Ovary (tissue), 9 donors: ENCODE data around the gene TMEM252. TPM values are rescaled to one million over a fixed set of nuclear protein-coding genes. Genes with fewer than 3 reads are reported as not detected.

Experiments
- DNase-seq, 5 donors: peaks; one replicate each; pipeline ENCODE4 v3.0.0-alpha.2; 2019 to 2020
- H3K27ac ChIP-seq, 2 donors: fragments of 200-600 bp; one replicate each; pipeline versions ENCODE4 v1.5.1 to v1.8.0; 2019 to 2022
- H3K27me3 ChIP-seq: fragments of 200-600 bp; one replicate; pipeline ENCODE4 v1.8.0; 2022
- H3K36me3 ChIP-seq: fragments of 200-600 bp; sonication (generic); one replicate; pipeline ENCODE4 v1.5.1; 2019
- H3K4me1 ChIP-seq: one replicate; pipeline ENCODE4 v1.8.1; 2013; ENCODE audit warnings: mild to moderate bottlenecking, moderate library complexity; ENCODE audit not compliant: insufficient read depth
- H3K4me3 ChIP-seq: fragments of 200-600 bp; sonication (generic); one replicate; pipeline ENCODE4 v1.5.1; 2017
- H3K9me3 ChIP-seq, 2 donors: fragments of 200-600 bp in 1 of 2; sonication (generic) in 1 of 2; one replicate each; pipeline versions ENCODE4 v1.5.1 to v1.8.1; 2013 to 2019; ENCODE audit warnings: mild to moderate bottlenecking in 1 of 2, moderate library complexity in 1 of 2
- CTCF ChIP-seq, 3 donors: fragments of 450-650 bp in 2 of 3; fragments of 200-600 bp in 1 of 3; IDR thresholded peaks; one replicate each; pipeline versions ENCODE4 v1.5.1 to v1.8.0; 2016 to 2022; ENCODE audit warnings: antibody characterized with exemption in 3 of 3, mild to moderate bottlenecking in 1 of 3
- EP300 ChIP-seq: sonication (generic); formaldehyde crosslinking; IDR thresholded peaks from one replicate; pipeline ENCODE4 v1.6.1; 2017; ENCODE audit warnings: antibody characterized with exemption
- POLR2A ChIP-seq: fragments of 450-650 bp; IDR thresholded peaks from one replicate; pipeline ENCODE4 v1.6.1; 2017; ENCODE audit warnings: antibody characterized with exemption, mild to moderate bottlenecking, moderate library complexity
- WGBS, 3 donors: extraction: QIAGEN DNeasy Blood & Tissue Kit in 1 of 3; methylation state at CpG; one replicate each; pipeline versions ENCODE4 v1.1.5 to v1.1.7; 2013 to 2017; 5-methylcytosine and 5-hydroxymethylcytosine counted together
- intact Hi-C, 4 donors: fragments of 100-400 bp; cut with DNase I; formaldehyde crosslinking; loops; one replicate each; pipeline versions ENCODE4 v1.11.0 to v1.15.1; 2022 to 2023
- polyA plus RNA-seq, 2 donors: library from polyadenylated mRNA; stranded (reverse); fragments of 200-250 nt in 1 of 2; fragments of 350-450 nt in 1 of 2; fragmentation: Illumina TruSeq in 1 of 2; extraction: RNeasy Lipid Tissue Mini Kit (QIAGEN cat#74804) in 1 of 2; gene quantifications; one replicate each; pipeline ENCODE4 v1.2.3, GENCODE V29; 2013 to 2014
- total RNA-seq, 7 donors: library from RNA; depleted of rRNA in 2 of 7; stranded (reverse); fragments of >200 nt in 2 of 7; fragmentation: NEBNext Ultra II Directional in 3 of 7; extraction: Animal tissue kit (Norgen Biotek cat#: 25700) in 3 of 7; gene quantifications; one replicate each; pipeline versions ENCODE4 v1.1.0 to v1.2.4, GENCODE V29; 2016 to 2023
- donor health status: DM: no; HTN: no; CAD: no; lungs with moderate emphysema.
- donor health status: DM: no; HTN: no; CAD: no.
- donor health status: Bipolar disorder and iron deficiency.
- donor health status: DM: yes; HTN: yes; CAD: no.
- donor health status: DM: no; HTN: no; CAD: no.
- donor health status: DM: yes; HTN: yes; CAD: no.

The TMEM252 gene
- total and polyA plus RNA-seq, 9 donors: 0.24 TPM; not detected in 8

- H3K4me1 ChIP-seq: no peaks in the 10 kb centered on the region
These were observed 33.4 kb downstream of the TMEM252 start for GRCh38 chr9:68507130-68507805.

GRCh38 chr9:68506551-68506950 is 34.1 kb downstream of the TMEM252 start:
- WGBS, 3 donors: 90 to 91% (median 90%) methylated on average over 1 of the region's 1 CpG
- TF ChIP-seq EP300 (no peak), CTCF (IDR thresholded peaks at IDR 0.05) (no peak), POLR2A (no peak)
- Histone ChIP-seq H3K4me3 (no peak overlapping the region), H3K9me3 (no peaks in the 10 kb centered on the region), H3K4me1 (no peaks in the 10 kb centered on the region), H3K27me3 (no peaks in the 10 kb centered on the region), H3K27ac (no peak overlapping the region), H3K36me3 (no peaks in the 10 kb centered on the region)
- intact Hi-C loops: loop anchor here in 1 of 4 donors (5.0 kb wide), 1 partner anchor 149 kb away; the partner anchor contains the start of gene PGM5
- DNase-seq: no peak

More at GRCh38 chr9:68507130-68507805, 33.4 kb downstream of the TMEM252 start:
- intact Hi-C loops: loop anchor here in 1 of 4 donors (5.0 kb wide), 1 partner anchor 150 kb away; the partner anchor contains the start of gene PGM5
- Histone ChIP-seq H3K4me3 (no peak overlapping the region), H3K9me3 (no peaks in the 10 kb centered on the region), H3K27ac (no peak overlapping the region), H3K36me3 (no peaks in the 10 kb centered on the region), H3K27me3 (no peaks in the 10 kb centered on the region)
- TF ChIP-seq CTCF (IDR thresholded peaks at IDR 0.05) (peak; percentile 30 to 57 (median 42)), EP300 (no peak), POLR2A (no peak)
- no peak for DNase-seq
- 23 to 34% (median 26%) methylated on average over 7 of the region's 7 CpGs for WGBS, 3 donors

GRCh38 chr9:68505681-68506409 is 34.8 kb downstream of the TMEM252 start:
- no peak for DNase-seq
- no peaks in the 10 kb centered on the region for H3K4me1 ChIP-seq
- WGBS, 3 donors: 52 to 58% (median 54%) methylated on average over 4 of the region's 4 CpGs
- intact Hi-C loops: loop anchor here in 1 of 4 donors (5.0 kb wide), 1 partner anchor 149 kb away; the partner anchor contains the start of gene PGM5
- TF ChIP-seq CTCF (IDR thresholded peaks at IDR 0.05) (no peak), POLR2A (no peak), EP300 (no peak)
- no peaks in the 10 kb centered on the region for H3K27me3 ChIP-seq
- no peaks in the 10 kb centered on the region for H3K36me3 ChIP-seq
- no peaks in the 10 kb centered on the region for H3K9me3 ChIP-seq
- no peak overlapping the region for H3K27ac ChIP-seq
- no peak overlapping the region for H3K4me3 ChIP-seq

GRCh38 chr9:68502279-68502678 is 38.4 kb downstream of the TMEM252 start:
- Histone ChIP-seq H3K4me1 (no peaks in the 10 kb centered on the region), H3K4me3 (no peak overlapping the region), H3K9me3 (no peaks in the 10 kb centered on the region), H3K27ac (no peak overlapping the region), H3K36me3 (no peaks in the 10 kb centered on the region), H3K27me3 (no peaks in the 10 kb centered on the region)
- TF ChIP-seq POLR2A: no peak
- no peak for TF ChIP-seq CTCF (IDR thresholded peaks at IDR 0.05)
- no peak for TF ChIP-seq EP300
- no peak for DNase-seq
- 75 to 88% (median 78%) methylated on average over 4 of the region's 4 CpGs for WGBS, 3 donors
- intact Hi-C loops: no loop called here
